Natural killer cell (primary cell): ENCODE data around the gene NOP9. TPM values are rescaled to one million over a fixed set of nuclear protein-coding genes. Genes with fewer than 3 reads are reported as not detected.

ENCODE experiments used
- ATAC-seq, 3 donors: fragments of 150-1000 bp in 2 of 3; fragments of 200-7000 bp in 1 of 3; cut with Tn5 transposase; 1 replicate in 1 of 3; 2 replicates in 2 of 3; pipeline ENCODE4 v1.10.0; 2021; ENCODE audit warnings: mild to moderate bottlenecking in 2 of 3, moderate library complexity in 2 of 3
- DNase-seq, 2 donors: peaks; one replicate each; pipeline versions ENCODE4 v3.0.0 to v3.0.0-alpha.2; 2013 to 2021; ENCODE audit warnings: mixed read lengths in 1 of 2
- H3K27ac ChIP-seq: one replicate; pipeline ENCODE4 v1.5.1; 2013; ENCODE audit warnings: mild to moderate bottlenecking, low read length
- H3K27me3 ChIP-seq: one replicate; pipeline ENCODE4 v1.6.1; 2013; ENCODE audit warnings: low read length; ENCODE audit not compliant: control insufficient read depth, insufficient read depth
- H3K36me3 ChIP-seq: one replicate; pipeline ENCODE4 v1.6.1; 2013; ENCODE audit warnings: low read length; ENCODE audit not compliant: control insufficient read depth, insufficient read depth
- H3K4me1 ChIP-seq: one replicate; pipeline ENCODE4 v1.6.1; 2013; ENCODE audit warnings: low read length; ENCODE audit not compliant: control insufficient read depth, insufficient read depth
- H3K4me3 ChIP-seq: one replicate; pipeline ENCODE4 v1.5.1; 2013; ENCODE audit warnings: low read length
- H3K9me3 ChIP-seq: one replicate; pipeline ENCODE4 v1.6.1; 2013; ENCODE audit warnings: low read length; ENCODE audit not compliant: control insufficient read depth, insufficient read depth
- H3K27ac Mint-ChIP-seq, 2 donors: one replicate each; pipeline ENCODE4 v1.8.0; 2022; ENCODE audit warnings: mild to moderate bottlenecking in 2 of 2, mixed read lengths in 2 of 2, moderate library complexity in 1 of 2
- H3K27me3 Mint-ChIP-seq, 2 donors: one replicate each; pipeline ENCODE4 v1.8.0; 2022; ENCODE audit warnings: low read depth in 2 of 2, mixed read lengths in 2 of 2
- H3K36me3 Mint-ChIP-seq: one replicate; pipeline ENCODE4 v1.8.0; 2022; ENCODE audit warnings: mixed read lengths
- H3K4me1 Mint-ChIP-seq, 2 donors: one replicate each; pipeline ENCODE4 v1.8.0; 2022; ENCODE audit warnings: mixed read lengths in 2 of 2
- H3K4me3 Mint-ChIP-seq: one replicate; pipeline ENCODE4 v1.8.0; 2022; ENCODE audit warnings: mild to moderate bottlenecking, moderate library complexity, mixed read lengths
- H3K9me3 Mint-ChIP-seq, 2 donors: one replicate each; pipeline ENCODE4 v1.8.0; 2022; ENCODE audit warnings: mixed read lengths in 2 of 2
- CTCF ChIP-seq: fragments of 200-600 bp; IDR thresholded peaks from one replicate; pipeline ENCODE4 v1.8.0; 2022; ENCODE audit warnings: antibody characterized with exemption
- WGBS: methylation state at CpG from one replicate; pipeline ENCODE4 v1.1.7; 2013; ENCODE audit warnings: missing lambda C conversion rate; ENCODE audit not compliant: insufficient coverage; 5-methylcytosine and 5-hydroxymethylcytosine counted together
- intact Hi-C: fragments of 100-400 bp; cut with micrococcal nuclease; formaldehyde crosslinking; loops from one replicate; pipeline ENCODE4 v1.14.2; 2022
- total RNA-seq, 4 donors: library from RNA; stranded (reverse); fragments of 120-200 nt in 1 of 4; gene quantifications; one replicate each; pipeline versions ENCODE4 v1.2.3 to v1.2.4, GENCODE V29; 2013 to 2022

The NOP9 gene
- total RNA-seq, 3 donors from 2014 or later (not counting 1 experiment from before 2014, with no cell fraction given): 34.9 to 47.8 (median 39.2) TPM

DNA sequence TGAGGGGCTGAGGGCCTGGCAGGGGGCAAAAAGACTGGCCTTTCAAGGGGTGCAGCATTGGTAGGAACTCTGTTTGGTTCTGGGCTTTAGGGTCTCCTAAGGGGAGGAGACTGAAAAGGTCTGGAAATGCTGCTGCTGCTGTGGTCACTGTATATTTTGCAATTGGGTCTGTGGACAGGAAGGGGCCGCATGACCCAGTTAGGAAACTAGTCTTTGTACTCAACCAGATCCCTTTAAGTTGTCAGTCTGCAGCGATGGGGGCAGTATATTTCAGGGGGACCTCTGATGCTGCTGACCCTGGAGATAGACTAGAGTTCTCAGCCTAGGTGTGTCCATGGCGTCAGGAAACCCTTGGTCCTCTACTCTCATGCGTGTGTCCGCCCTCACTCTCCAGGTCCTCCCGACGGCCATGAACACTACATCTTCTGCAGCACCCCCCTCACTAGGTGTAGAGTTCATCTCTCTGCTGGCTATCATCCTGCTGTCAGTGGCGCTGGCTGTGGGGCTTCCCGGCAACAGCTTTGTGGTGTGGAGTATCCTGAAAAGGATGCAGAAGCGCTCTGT is 15.7 kb downstream of the NOP9 start:
- intact Hi-C loops: no loop called here
- H3K36me3 ChIP-seq: no peaks in the 10 kb centered on the region
- peaks cover 53% of the 10 kb centered on the region for H3K4me1 ChIP-seq
- peak overlapping the region; percentile 94 to 96 for H3K27ac Mint-ChIP-seq
- H3K27ac ChIP-seq: no peak overlapping the region
- peak overlapping the region; percentile 88 for H3K4me3 Mint-ChIP-seq
- peaks cover 55 to 69% of the 10 kb centered on the region in 2 donors for H3K4me1 Mint-ChIP-seq
- H3K27me3 Mint-ChIP-seq: peaks cover 0 to 4% of the 10 kb centered on the region in 2 donors
- TF ChIP-seq CTCF: no peak
- H3K4me3 ChIP-seq: no peak overlapping the region
- H3K27me3 ChIP-seq: no peaks in the 10 kb centered on the region
- ATAC-seq (no peak), DNase-seq (no peak)
- H3K9me3 Mint-ChIP-seq: no peaks in the 10 kb centered on the region
- 75% methylated on average over 10 of the region's 10 CpGs for WGBS
- no peaks in the 10 kb centered on the region for H3K9me3 ChIP-seq
- H3K36me3 Mint-ChIP-seq: no peaks in the 10 kb centered on the region

GRCh38 chr14:24315807-24316596 is 16.4 kb downstream of the NOP9 start:
- Histone ChIP-seq H3K4me3 (no peak overlapping the region), H3K9me3 (no peaks in the 10 kb centered on the region), H3K4me1 (peaks cover 51% of the 10 kb centered on the region), H3K36me3 (no peaks in the 10 kb centered on the region), H3K27ac (no peak overlapping the region), H3K27me3 (no peaks in the 10 kb centered on the region)
- Mint-ChIP-seq H3K4me1 (peaks cover 53 to 63% of the 10 kb centered on the region in 2 donors), H3K27ac (peak overlapping the region; percentile 94 to 96), H3K27me3 (peaks cover 0 to 5% of the 10 kb centered on the region in 2 donors), H3K9me3 (no peaks in the 10 kb centered on the region), H3K36me3 (no peaks in the 10 kb centered on the region), H3K4me3 (peak overlapping the region; percentile 88)
- TF ChIP-seq CTCF: no peak
- ATAC-seq (no peak), DNase-seq (no peak)
- intact Hi-C loops: no loop called here
- WGBS: 93% methylated on average over 70 of the region's 70 CpGs

DNA sequence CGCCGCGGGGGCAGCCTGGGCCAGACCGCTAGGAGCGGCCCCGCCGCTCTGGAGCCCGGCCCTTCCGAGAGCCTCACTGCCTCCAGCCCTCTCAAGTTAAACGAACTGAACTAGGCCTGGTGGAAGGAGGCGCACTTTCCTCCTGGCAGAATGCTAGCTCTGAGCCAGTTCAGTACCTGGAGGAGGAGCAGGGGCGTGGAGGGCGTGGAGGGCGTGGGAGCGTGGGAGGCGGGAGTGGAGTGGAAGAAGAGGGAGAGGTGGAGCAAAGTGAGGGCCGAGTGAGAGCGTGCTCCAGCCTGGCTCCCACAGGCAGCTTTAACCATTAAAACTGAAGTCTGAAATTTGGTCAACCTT is 16.9 kb downstream of the NOP9 start:
- WGBS: 94% methylated on average over 18 of the region's 18 CpGs
- Mint-ChIP-seq H3K4me1 (peaks cover 50 to 58% of the 10 kb centered on the region in 2 donors), H3K27me3 (peaks cover 0 to 5% of the 10 kb centered on the region in 2 donors), H3K36me3 (no peaks in the 10 kb centered on the region), H3K27ac (no peak overlapping the region), H3K9me3 (no peaks in the 10 kb centered on the region), H3K4me3 (peak overlapping the region; percentile 17)
- H3K27ac ChIP-seq: no peak overlapping the region
- peaks cover 47% of the 10 kb centered on the region for H3K4me1 ChIP-seq
- H3K9me3 ChIP-seq: no peaks in the 10 kb centered on the region
- H3K4me3 ChIP-seq: no peak overlapping the region
- no peaks in the 10 kb centered on the region for H3K36me3 ChIP-seq
- intact Hi-C loops: no loop called here
- ATAC-seq: no peak
- H3K27me3 ChIP-seq: no peaks in the 10 kb centered on the region
- TF ChIP-seq CTCF: no peak
- no peak for DNase-seq
